ENCODE measurements around the gene MTUS2. TPM values are rescaled to one million over a fixed set of nuclear protein-coding genes. Genes with fewer than 3 reads are reported as not detected.

MTUS2 gene
- total and polyA plus RNA-seq, 2 donors from 2014 or later, result 0.06 to 0.22 TPM

- H3K36me3 ChIP-seq (ENCODE audit: control insufficient read depth in 2 of 3, insufficient read depth in 3 of 3, low read length in 3 of 3), result no peaks in the 10 kb centered on the region
- no peak overlapping the region for H3K27ac ChIP-seq (ENCODE audit: low read depth in 2 of 2, low read length in 2 of 2)
- intact Hi-C loops (cut with DNase I), result no loop called here
- DNase-seq (peak in 2 of 5 donors; percentile 19 to 22), FAIRE-seq (no peak)
- H3K27me3 ChIP-seq (ENCODE audit: control insufficient read depth, insufficient read depth, low read length), result no peaks in the 10 kb centered on the region
- no peak for TF ChIP-seq CTCF (IDR thresholded peaks at IDR 0.05; ENCODE audit: borderline replicate concordance, extremely low read depth, insufficient read depth)
- no peaks in the 10 kb centered on the region for H3K9me3 ChIP-seq (ENCODE audit: control insufficient read depth in 2 of 3, insufficient read depth in 1 of 3, low read length in 3 of 3)
- no peak overlapping the region for H3K9ac ChIP-seq (ENCODE audit: low read length in 3 of 3)
- no peaks in the 10 kb centered on the region for H3K4me1 ChIP-seq (ENCODE audit: control insufficient read depth in 2 of 3, insufficient read depth in 2 of 3, low read depth in 1 of 3, low read length in 3 of 3)
- H3K4me3 ChIP-seq (ENCODE audit: low read length in 3 of 3), result no peak overlapping the region
These were observed 419.8 kb downstream of the MTUS2 start for GRCh38 chr13:29239653-29240525.

- FAIRE-seq, result no peak
These were observed 434.7 kb downstream of the MTUS2 start for GRCh38 chr13:29254626-29255370.

GRCh38 chr13:29255567-29255966 is 435.4 kb downstream of the MTUS2 start:
- TF ChIP-seq CTCF (IDR thresholded peaks at IDR 0.05; ENCODE audit: borderline replicate concordance, extremely low read depth, insufficient read depth), result no peak
- Histone ChIP-seq H3K36me3 (ENCODE audit: control insufficient read depth in 2 of 3, insufficient read depth in 3 of 3, low read length in 3 of 3) (no peaks in the 10 kb centered on the region), H3K9me3 (ENCODE audit: control insufficient read depth in 2 of 3, insufficient read depth in 1 of 3, low read length in 3 of 3) (no peaks in the 10 kb centered on the region), H3K27ac (ENCODE audit: low read depth in 2 of 2, low read length in 2 of 2) (no peak overlapping the region), H3K27me3 (ENCODE audit: control insufficient read depth, insufficient read depth, low read length) (no peaks in the 10 kb centered on the region), H3K4me1 (ENCODE audit: control insufficient read depth in 2 of 3, insufficient read depth in 2 of 3, low read depth in 1 of 3, low read length in 3 of 3) (no peaks in the 10 kb centered on the region), H3K9ac (ENCODE audit: low read length in 3 of 3) (no peak overlapping the region), H3K4me3 (ENCODE audit: low read length in 3 of 3) (no peak overlapping the region)
- FAIRE-seq, result no peak
- DNase-seq, result peak in 3 of 5 donors; percentile 21 to 38 (median 24)
- intact Hi-C loops (cut with DNase I), result no loop called here

More at GRCh38 chr13:29254626-29255370, 434.7 kb downstream of the MTUS2 start:
- H3K9me3 ChIP-seq (ENCODE audit: control insufficient read depth in 2 of 3, insufficient read depth in 1 of 3, low read length in 3 of 3), result no peaks in the 10 kb centered on the region
- H3K9ac ChIP-seq (ENCODE audit: low read length in 3 of 3), result no peak overlapping the region
- H3K27me3 ChIP-seq (ENCODE audit: control insufficient read depth, insufficient read depth, low read length), result no peaks in the 10 kb centered on the region
- H3K4me3 ChIP-seq (ENCODE audit: low read length in 3 of 3), result no peak overlapping the region
- DNase-seq, result peak in 1 of 5 donors; percentile 14
- TF ChIP-seq CTCF (IDR thresholded peaks at IDR 0.05; ENCODE audit: borderline replicate concordance, extremely low read depth, insufficient read depth), result no peak
- no peak overlapping the region for H3K27ac ChIP-seq (ENCODE audit: low read depth in 2 of 2, low read length in 2 of 2)
- H3K4me1 ChIP-seq (ENCODE audit: control insufficient read depth in 2 of 3, insufficient read depth in 2 of 3, low read depth in 1 of 3, low read length in 3 of 3), result no peaks in the 10 kb centered on the region
- intact Hi-C loops (cut with DNase I), result no loop called here
- H3K36me3 ChIP-seq (ENCODE audit: control insufficient read depth in 2 of 3, insufficient read depth in 3 of 3, low read length in 3 of 3), result no peaks in the 10 kb centered on the region

All from kidney (tissue), 14 donors.